PC-3 (cell line): ENCODE measurements around the gene MRPL4.

Source experiments
- CTCF ChIP-seq: fragments of 300-600 bp; sonication (generic); conservative IDR thresholded peaks from 2 replicates; pipeline ENCODE4 v1.5.1; 2017; ENCODE audit warnings: antibody characterized with exemption, low read depth, mild to moderate bottlenecking, low read length
- EZH2 ChIP-seq: fragments of 300-600 bp; sonication (generic); IDR thresholded peaks from one replicate; pipeline ENCODE4 v1.6.1; 2017; ENCODE audit warnings: antibody characterized with exemption, mild to moderate bottlenecking, low read length; ENCODE audit not compliant: unreplicated experiment

GRCh38 chr19:10306327-10306726 lies 54.3 kb downstream of the MRPL4 start:
- TF ChIP-seq EZH2 (no peak), CTCF (no peak)
